Fibroblast of lung (primary cell): ENCODE results near the gene KCNT1.

Source experiments
- EZH2 ChIP-seq: IDR thresholded peaks from 2 replicates; pipeline ENCODE4 v1.5.1; 2012; ENCODE audit warnings: low read length, control low read depth, mild to moderate bottlenecking; ENCODE audit errors: missing control alignments
- TF ChIP-seq, protein P1 (sequence below), 2 donors: IDR thresholded peaks in 1 of 2; conservative IDR thresholded peaks in 1 of 2; 1 replicate in 1 of 2; 2 replicates in 1 of 2; pipeline ENCODE4 v1.5.1; 2011 to 2012; ENCODE audit warnings: low read length in 2 of 2, control low read depth in 1 of 2, inconsistent platforms in 1 of 2, low read depth in 1 of 2, mild to moderate bottlenecking in 1 of 2

DNA sequence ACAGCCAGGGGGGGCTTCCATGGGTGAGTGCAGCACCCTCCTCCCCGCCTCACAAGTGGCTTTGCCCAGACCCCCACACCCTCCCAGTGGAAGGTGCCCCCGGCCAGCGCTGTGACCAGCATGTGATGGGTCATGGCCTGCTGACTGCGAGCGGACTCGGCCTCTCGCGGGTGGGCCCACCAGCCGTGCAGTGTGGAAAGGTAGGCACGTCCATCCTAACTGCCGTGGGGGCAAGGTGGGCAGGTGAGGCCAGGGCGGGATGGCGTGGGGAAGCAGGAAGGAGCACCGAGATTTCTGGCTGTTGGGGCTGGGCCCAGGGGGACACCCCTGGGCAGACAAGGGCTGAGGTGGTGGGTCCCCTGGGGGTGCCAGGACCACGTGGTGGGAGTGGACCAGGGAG lies 14.8 kb upstream of the KCNT1 start:
- TF ChIP-seq, protein P1, sequence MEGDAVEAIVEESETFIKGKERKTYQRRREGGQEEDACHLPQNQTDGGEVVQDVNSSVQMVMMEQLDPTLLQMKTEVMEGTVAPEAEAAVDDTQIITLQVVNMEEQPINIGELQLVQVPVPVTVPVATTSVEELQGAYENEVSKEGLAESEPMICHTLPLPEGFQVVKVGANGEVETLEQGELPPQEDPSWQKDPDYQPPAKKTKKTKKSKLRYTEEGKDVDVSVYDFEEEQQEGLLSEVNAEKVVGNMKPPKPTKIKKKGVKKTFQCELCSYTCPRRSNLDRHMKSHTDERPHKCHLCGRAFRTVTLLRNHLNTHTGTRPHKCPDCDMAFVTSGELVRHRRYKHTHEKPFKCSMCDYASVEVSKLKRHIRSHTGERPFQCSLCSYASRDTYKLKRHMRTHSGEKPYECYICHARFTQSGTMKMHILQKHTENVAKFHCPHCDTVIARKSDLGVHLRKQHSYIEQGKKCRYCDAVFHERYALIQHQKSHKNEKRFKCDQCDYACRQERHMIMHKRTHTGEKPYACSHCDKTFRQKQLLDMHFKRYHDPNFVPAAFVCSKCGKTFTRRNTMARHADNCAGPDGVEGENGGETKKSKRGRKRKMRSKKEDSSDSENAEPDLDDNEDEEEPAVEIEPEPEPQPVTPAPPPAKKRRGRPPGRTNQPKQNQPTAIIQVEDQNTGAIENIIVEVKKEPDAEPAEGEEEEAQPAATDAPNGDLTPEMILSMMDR (conservative IDR thresholded peaks at IDR 0.05 in 1 of 2, IDR thresholded peaks at IDR 0.05 in 1 of 2; ENCODE audit: low read depth in 1 of 2, low read length in 2 of 2): no peak
- TF ChIP-seq EZH2: no peak
